Activated CD8-positive, alpha-beta T cell treated with anti-CD3 and anti-CD28 coated beads for 36 hours (primary cell): Measurements from ENCODE around the gene OSGIN1. TPM values are rescaled to one million over a fixed set of nuclear protein-coding genes. Genes with fewer than 3 reads are reported as not detected.

Experiments
- ATAC-seq: fragments of 200-7000 bp; cut with Tn5 transposase; one replicate; pipeline ENCODE4 v1.10.0; 2021; ENCODE audit warnings: mild to moderate bottlenecking, moderate library complexity
- CTCF ChIA-PET: fragments of 350-600 bp; sonication (Branson Sonifier 250); formaldehyde crosslinking; loops from one replicate; lab custom pipeline; 2021; ENCODE audit warnings: antibody characterized with exemption; lab: Charles Lee
- POLR2A ChIA-PET: fragments of 350-600 bp; sonication (Branson Sonifier 250); formaldehyde crosslinking; loops from one replicate; lab custom pipeline; 2021; ENCODE audit warnings: antibody characterized with exemption; lab: Charles Lee
- DNase-seq: peaks from one replicate; pipeline ENCODE4 v3.0.0-alpha.2; 2020
- H3K27ac Mint-ChIP-seq: one replicate; pipeline ENCODE4 v1.8.0; 2021; ENCODE audit warnings: mild to moderate bottlenecking, mixed read lengths
- H3K27me3 Mint-ChIP-seq: one replicate; pipeline ENCODE4 v1.8.0; 2021; ENCODE audit warnings: mixed read lengths
- H3K36me3 Mint-ChIP-seq: one replicate; pipeline ENCODE4 v1.8.0; 2021; ENCODE audit warnings: low read depth, mixed read lengths
- H3K4me1 Mint-ChIP-seq: one replicate; pipeline ENCODE4 v1.8.0; 2021; ENCODE audit warnings: low read depth, mixed read lengths
- H3K4me3 Mint-ChIP-seq: one replicate; pipeline ENCODE4 v1.8.0; 2021; ENCODE audit warnings: mild to moderate bottlenecking, moderate library complexity, mixed read lengths
- H3K9me3 Mint-ChIP-seq: one replicate; pipeline ENCODE4 v1.8.0; 2021; ENCODE audit warnings: mixed read lengths
- intact Hi-C: fragments of 100-400 bp; cut with micrococcal nuclease; formaldehyde crosslinking; loops from one replicate; pipeline ENCODE4 v1.10.0; 2022
- total RNA-seq, 2 experiments: library from RNA; stranded (reverse); gene quantifications; one replicate each; pipeline ENCODE4 v1.2.3, GENCODE V29; 2021
- TF ChIP-seq, protein P1 (sequence below): fragments of 200-600 bp; IDR thresholded peaks from one replicate; pipeline ENCODE4 v1.8.0; 2022; ENCODE audit warnings: antibody characterized with exemption, mild to moderate bottlenecking

OSGIN1 gene
- total RNA-seq, 2 experiments from 2014 or later = 0.56 to 0.67 TPM

DNA sequence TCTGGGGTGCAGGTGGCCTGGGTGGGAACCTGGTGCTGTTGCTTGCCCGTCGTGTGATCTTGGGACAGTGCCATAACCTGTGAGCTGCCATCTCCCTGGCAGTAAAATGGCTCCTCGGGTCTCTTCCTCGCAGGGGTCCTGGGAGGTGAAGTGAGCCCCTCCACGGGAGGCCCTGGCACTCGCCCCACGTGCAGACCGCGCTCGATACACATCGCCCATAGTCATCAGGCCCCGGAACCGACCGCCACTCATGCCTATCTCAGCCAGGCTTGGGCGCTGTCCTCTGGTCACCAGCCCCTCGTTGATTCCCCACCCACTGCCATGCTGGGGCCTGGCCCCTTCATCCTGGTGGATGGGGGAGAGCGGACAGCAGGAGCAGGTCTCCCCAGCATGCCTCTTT, 21.5 kb upstream of the OSGIN1 start:
- ChIA-PET POLR2A (no interaction called here), CTCF (interaction anchor here (1.4 kb wide), 1 partner anchor 25 kb away, joined by 4 read pairs; no protein-coding TSS in a partner anchor)
- TF ChIP-seq, protein P1, sequence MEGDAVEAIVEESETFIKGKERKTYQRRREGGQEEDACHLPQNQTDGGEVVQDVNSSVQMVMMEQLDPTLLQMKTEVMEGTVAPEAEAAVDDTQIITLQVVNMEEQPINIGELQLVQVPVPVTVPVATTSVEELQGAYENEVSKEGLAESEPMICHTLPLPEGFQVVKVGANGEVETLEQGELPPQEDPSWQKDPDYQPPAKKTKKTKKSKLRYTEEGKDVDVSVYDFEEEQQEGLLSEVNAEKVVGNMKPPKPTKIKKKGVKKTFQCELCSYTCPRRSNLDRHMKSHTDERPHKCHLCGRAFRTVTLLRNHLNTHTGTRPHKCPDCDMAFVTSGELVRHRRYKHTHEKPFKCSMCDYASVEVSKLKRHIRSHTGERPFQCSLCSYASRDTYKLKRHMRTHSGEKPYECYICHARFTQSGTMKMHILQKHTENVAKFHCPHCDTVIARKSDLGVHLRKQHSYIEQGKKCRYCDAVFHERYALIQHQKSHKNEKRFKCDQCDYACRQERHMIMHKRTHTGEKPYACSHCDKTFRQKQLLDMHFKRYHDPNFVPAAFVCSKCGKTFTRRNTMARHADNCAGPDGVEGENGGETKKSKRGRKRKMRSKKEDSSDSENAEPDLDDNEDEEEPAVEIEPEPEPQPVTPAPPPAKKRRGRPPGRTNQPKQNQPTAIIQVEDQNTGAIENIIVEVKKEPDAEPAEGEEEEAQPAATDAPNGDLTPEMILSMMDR = no peak
- intact Hi-C loops = no loop called here
- no peak for DNase-seq
- Mint-ChIP-seq H3K36me3 (no peaks in the 10 kb centered on the region), H3K27me3 (no peaks in the 10 kb centered on the region), H3K4me1 (peaks cover under 1% of the 10 kb centered on the region), H3K27ac (no peak overlapping the region), H3K4me3 (no peak overlapping the region), H3K9me3 (no peaks in the 10 kb centered on the region)
- no peak for ATAC-seq

DNA sequence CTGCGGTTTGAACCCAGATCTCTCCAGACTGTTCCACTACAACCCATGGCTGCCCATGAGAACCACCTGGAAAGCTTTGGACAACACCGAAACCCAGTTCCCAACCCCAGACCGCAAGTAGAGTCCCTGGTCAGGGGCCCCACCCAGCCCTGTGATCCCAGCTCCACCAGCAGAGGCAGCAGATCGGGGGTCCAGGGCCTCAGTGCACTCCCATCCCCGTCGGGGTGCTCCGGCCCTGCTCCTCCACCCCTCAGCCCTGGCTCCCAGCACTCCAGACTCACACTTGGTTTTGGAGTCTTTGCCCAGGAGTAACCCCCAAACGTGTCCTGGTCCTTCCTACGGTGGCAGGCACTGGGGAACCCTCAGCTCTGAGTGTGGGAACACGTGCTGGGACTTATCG, 20.7 kb upstream of the OSGIN1 start:
- no peak overlapping the region for H3K4me3 Mint-ChIP-seq
- H3K27me3 Mint-ChIP-seq = no peaks in the 10 kb centered on the region
- TF ChIP-seq, protein P1 = no peak
- intact Hi-C loops = no loop called here
- ATAC-seq (no peak), DNase-seq (no peak)
- ChIA-PET CTCF (interaction anchor here (1.4 kb wide), 1 partner anchor 24 kb away, joined by 4 read pairs; no protein-coding TSS in a partner anchor), POLR2A (no interaction called here)
- no peaks in the 10 kb centered on the region for H3K9me3 Mint-ChIP-seq
- H3K4me1 Mint-ChIP-seq = no peaks in the 10 kb centered on the region
- H3K27ac Mint-ChIP-seq = no peak overlapping the region
- no peaks in the 10 kb centered on the region for H3K36me3 Mint-ChIP-seq

DNA sequence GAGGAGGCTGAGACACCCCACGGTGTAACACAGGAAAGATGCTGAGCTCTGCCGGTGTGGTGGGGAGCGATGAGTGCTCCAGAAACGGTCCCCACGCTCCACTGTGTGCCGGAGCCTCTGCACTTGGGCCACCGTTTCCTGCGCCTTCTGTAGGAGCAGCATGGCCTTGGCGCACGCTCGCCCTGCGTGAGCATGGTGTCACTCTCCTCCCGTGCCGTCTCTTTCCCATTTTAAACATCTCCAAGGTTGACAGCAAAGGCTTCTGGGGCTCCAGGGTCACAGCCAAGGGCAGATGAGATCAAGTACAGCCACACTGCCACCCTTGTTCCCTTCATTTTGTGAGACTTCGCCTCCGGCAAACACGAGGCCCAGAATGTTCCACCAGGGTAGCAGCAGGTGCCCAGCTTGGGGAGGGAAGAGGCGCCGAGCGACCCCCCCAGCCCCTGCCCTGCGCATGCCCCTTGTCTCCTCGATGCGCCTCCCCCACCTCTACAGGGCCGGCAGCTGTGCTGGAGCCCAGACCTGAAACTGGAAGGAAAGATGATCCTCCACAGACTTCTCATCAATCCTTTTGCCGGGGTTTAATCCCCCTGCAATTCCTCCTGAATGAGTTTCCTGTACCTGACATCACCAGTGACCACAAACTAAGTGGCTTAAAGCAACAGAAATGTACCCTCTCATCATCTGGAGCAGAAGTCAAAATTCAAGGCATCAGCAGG, 19.9 kb upstream of the OSGIN1 start:
- POLR2A ChIA-PET = no interaction called here
- ATAC-seq (no peak), DNase-seq (no peak)
- H3K27me3 Mint-ChIP-seq = no peaks in the 10 kb centered on the region
- no peaks in the 10 kb centered on the region for H3K9me3 Mint-ChIP-seq
- CTCF ChIA-PET = interaction anchor here (0.6 to 1.4 kb wide), 2 partner anchors 23 to 344 kb away, joined by 3 to 4 read pairs; no protein-coding TSS in a partner anchor
- TF ChIP-seq, protein P1 = no peak
- intact Hi-C loops = no loop called here
- no peaks in the 10 kb centered on the region for H3K36me3 Mint-ChIP-seq
- no peak overlapping the region for H3K27ac Mint-ChIP-seq
- no peak overlapping the region for H3K4me3 Mint-ChIP-seq
- no peaks in the 10 kb centered on the region for H3K4me1 Mint-ChIP-seq

DNA sequence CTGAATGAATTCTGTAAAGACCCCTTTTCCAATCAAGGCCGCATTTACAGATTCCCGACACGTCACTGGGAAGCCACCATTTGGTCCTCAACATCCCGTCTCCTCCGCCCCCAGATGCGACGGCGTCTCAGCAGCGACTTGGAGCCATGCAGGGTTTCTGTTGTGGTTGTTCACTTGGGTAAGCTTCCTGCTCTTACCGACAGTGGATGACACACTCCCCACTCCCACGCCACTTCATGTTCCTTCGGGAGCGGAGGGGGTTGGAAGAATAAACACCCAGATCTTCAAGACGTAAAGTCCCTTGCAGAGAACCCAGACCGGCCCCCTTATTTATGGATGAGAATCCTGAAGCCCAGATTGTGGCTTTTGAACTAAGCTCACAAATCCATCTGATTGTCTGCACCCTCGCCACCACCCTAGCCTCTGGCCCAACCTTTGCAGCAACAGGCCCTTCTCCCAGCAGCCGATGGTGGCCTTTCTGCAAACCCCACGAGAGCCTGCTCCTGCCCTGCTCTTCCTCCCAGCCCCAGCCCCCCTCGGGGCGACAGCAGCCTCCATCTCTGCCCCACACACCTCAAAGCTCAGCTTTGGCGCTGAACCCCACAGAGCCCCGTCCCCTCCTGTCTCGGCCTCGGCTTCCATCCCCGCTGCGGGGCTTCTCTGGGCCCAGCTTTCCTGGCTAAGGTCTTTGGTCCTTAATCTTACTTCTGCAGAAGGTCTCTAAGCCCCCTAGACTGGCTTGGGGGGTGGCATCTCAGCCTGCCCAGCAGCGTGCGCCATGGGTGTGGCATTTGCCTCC, 19.0 kb upstream of the OSGIN1 start:
- peaks cover under 1% of the 10 kb centered on the region for H3K4me1 Mint-ChIP-seq
- no peak for ATAC-seq
- TF ChIP-seq, protein P1 = no peak
- no peaks in the 10 kb centered on the region for H3K27me3 Mint-ChIP-seq
- no peak overlapping the region for H3K4me3 Mint-ChIP-seq
- CTCF ChIA-PET = interaction anchor here (0.6 to 1.3 kb wide), 2 partner anchors 24 to 343 kb away, joined by 3 read pairs; no protein-coding TSS in a partner anchor
- no peaks in the 10 kb centered on the region for H3K9me3 Mint-ChIP-seq
- H3K36me3 Mint-ChIP-seq = no peaks in the 10 kb centered on the region
- DNase-seq = no peak
- intact Hi-C loops = no loop called here
- POLR2A ChIA-PET = no interaction called here
- no peak overlapping the region for H3K27ac Mint-ChIP-seq

DNA sequence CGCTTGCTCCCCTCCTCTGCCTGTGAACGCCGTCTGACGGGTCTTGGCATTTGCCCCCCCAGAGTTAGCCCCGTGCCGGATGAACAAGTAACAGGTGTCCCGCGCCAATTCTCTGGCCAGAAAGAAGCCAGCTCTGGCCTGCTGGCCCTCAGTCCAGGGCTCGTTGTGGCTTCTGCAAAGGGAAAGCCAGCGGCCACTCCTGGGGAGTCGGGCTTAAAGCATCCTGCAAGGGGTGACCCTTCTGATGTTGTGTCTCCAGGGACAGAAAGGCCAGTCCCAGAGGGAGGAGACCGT, 18.4 kb upstream of the OSGIN1 start:
- ATAC-seq (no peak), DNase-seq (no peak)
- Mint-ChIP-seq H3K27ac (no peak overlapping the region), H3K9me3 (no peaks in the 10 kb centered on the region), H3K4me3 (no peak overlapping the region), H3K4me1 (peaks cover 6% of the 10 kb centered on the region), H3K36me3 (no peaks in the 10 kb centered on the region), H3K27me3 (no peaks in the 10 kb centered on the region)
- ChIA-PET CTCF (interaction anchor here (1.3 kb wide), 1 partner anchor 23 kb away, joined by 3 read pairs; no protein-coding TSS in a partner anchor), POLR2A (no interaction called here)
- TF ChIP-seq, protein P1 = no peak
- intact Hi-C loops = no loop called here
